NCI-H128 (cell line): ENCODE measurements around the gene TCERG1.
"Not testable (repeated sequence)": the region's sequence is repeated elsewhere in the genome, so short reads cannot be mapped to it uniquely, and the experiment has no call there.

Experiments used
- DNase-seq: peaks from one replicate; lab custom pipeline; 2025; ENCODE audit not compliant: unreplicated experiment; lab: John Stamatoyannopoulos, UW

TCERG1 gene

GRCh38 chr5:146519554-146519953, 72.4 kb downstream of the TCERG1 start:
- no peak for DNase-seq

DNA sequence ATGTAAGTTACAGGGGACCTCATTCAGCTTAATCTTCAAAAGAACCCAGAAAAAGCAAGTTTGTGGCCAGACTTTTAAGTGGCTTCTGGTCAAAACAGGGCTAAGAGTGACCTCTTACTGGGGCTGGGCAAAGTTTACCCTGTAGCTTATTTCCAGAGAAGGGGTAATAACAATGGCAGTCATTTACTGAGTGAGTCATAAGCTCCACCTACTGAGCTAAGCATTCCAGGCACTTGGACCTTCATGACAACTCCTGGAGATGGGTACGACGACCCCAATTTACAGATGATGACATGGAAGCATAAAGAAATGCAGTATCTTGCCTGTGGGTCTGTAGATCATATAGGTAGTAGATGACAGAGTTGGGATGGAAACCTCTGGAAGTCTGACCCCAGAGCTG, 73.6 kb downstream of the TCERG1 start:
- no peak for DNase-seq

GRCh38 chr5:146521403-146522106, 74.4 kb downstream of the TCERG1 start:
- no peak for DNase-seq

DNA sequence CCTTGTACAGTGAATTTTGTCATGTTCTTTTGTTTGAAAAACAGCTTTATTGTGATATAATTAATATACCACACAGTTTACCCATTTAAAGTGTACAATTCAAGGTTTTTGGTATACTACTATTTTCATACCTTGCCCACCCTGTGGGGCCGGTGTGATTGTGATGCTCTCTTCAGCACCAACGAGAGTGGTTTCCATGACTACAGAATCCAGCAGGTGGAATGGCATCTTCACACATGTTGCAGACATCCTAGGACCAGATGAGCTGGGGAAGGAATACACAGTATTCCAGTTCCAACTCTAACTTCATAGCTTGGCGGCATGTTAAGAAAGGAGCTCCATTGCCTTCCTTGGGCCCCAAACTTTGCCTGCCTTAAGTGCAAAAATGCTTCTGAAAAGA, 76.6 kb downstream of the TCERG1 start:
- DNase-seq: no peak

- no peak for DNase-seq
Observed at GRCh38 chr5:146527785-146528184, 80.7 kb downstream of the TCERG1 start.

- no peak for DNase-seq
Observed at GRCh38 chr5:146528236-146528635, 81.1 kb downstream of the TCERG1 start.

- no peak for DNase-seq
Observed at GRCh38 chr5:146529984-146530383, 82.9 kb downstream of the TCERG1 start.

- peak; percentile 3 for DNase-seq
Observed at GRCh38 chr5:146533260-146533857, 86.2 kb downstream of the TCERG1 start.

- no peak for DNase-seq
Observed at GRCh38 chr5:146533882-146534281, 86.7 kb downstream of the TCERG1 start.

GRCh38 chr5:146538432-146538831, 91.3 kb downstream of the TCERG1 start:
- no peak for DNase-seq

DNA sequence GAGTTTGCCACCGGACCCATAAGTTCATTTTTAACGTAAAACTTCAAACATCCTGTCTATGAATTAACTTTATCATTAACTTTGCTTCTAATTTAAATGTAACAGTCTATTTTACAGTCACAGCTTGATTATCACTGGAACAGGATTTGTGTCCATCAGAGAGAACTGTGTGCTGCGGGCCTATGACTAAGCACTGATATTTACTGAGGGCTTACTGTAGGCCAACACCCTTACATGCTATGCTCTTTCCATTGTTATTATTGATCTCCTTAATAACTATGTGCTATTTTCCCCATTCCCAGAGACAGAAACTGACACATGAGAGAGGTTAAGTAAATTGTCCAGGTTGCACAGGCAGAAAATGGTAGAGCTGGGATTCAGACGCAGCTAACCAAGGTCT, 92.8 kb downstream of the TCERG1 start:
- no peak for DNase-seq

DNA sequence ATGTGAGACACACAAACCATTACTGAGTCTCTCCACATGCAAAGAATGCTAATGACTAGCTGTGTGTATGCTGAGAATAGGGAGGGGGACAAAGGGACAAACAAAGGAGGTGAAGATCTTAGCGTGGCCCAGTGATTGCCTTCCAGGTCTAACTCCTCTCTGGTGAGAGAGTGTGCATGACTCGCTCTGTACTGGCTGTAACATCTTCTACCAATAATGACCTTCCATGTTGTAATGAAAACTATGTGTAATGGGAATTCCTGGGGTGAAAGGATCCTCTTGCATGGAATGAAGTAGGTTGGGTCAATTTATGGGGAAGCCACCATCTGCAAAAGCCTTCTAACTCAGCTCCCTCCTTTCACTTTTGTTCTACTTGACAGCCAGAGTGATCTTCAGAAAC, 93.3 kb downstream of the TCERG1 start:
- DNase-seq: no peak

DNA sequence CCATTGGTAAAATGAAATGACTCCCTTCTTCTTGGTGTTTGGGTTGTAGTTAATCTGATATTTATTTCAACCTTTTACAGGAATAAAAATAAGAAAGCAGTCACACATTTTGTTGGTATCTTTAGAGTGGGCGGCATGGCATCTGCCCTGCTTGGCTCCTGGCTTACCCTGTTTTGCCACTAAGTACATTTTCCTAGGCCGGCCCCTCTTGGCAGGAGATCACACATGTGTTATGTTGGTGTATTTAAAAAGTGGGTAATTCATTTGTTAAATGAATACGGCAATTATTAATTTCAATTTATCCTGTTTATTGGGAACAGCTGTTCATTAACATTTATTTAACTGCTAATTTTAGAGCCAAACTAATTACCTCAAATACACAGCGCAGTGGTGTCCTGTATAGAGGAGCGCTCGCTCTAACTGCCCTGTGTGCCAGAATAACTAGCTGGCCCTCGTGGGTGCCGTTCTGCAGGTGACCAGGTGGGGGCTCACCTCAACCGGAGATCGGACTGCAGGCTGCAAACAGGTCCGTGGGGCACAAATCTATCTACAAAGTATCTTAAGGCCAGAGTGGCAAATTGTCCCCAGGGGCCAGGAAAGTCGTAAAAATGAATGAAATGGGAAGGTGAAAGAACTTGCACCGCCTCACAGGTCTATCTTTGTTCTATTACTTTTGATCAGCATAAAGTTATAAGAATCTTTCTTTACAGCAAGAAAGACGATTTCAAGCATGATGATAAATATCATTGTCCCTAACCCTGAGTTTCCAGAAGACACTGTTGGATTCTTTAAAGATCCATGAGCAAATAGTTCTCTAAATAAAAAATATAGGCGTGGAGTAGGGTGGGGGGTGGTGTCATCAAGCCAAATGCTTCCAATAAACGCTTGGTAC, 95.1 kb downstream of the TCERG1 start:
- no peak for DNase-seq

DNA sequence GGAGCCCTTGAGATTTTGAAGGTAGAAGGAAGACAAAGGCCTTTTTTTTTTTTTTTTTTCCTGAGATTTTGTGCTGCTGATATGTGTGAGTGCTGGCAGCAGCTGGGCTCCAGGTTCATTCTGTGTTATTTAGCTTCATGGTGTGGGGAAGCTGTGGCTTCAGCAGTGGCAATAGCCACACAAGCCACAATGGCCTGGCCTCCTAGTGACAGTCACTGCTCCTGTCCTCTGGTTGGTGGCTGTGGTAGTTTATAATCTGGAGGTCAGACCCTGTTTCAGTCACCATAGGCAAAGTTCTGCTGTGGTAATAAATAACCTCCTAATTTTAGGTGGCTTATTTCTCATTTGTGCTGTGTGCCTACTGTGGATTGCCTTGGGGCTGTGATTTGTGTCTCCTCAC, 97.1 kb downstream of the TCERG1 start:
- DNase-seq: no peak

DNA sequence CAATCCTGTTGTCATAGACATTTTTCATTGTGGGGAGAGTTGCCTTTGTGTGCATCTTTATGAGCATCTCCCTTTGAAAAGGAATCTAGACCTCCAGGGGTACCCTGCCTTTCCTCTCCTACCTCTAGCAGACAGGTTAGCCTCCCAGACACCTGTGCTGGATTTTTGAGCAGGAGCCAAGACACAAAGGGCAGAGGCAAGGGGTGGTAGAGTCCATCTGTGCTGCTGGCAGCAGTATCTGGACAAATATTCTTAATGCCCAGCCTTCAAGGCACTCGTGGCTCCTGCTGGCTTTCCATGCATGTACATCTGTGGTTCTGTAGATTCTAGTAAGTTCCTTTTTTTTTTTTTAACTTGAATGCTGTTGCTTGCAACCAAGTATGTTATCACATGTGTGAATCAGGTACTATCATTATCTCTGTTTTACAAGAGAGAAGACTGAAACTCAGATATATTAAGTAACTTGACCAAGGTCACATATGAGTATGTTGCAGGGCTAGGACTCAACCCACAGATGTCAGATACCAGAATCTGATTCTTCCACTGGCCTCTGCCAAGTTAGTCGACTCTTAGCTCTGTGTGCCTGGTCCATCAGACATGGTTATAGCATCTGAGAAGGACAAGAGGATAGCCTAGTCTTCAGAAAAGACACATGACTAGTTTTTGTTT, 101.8 kb downstream of the TCERG1 start:
- no peak for DNase-seq

DNA sequence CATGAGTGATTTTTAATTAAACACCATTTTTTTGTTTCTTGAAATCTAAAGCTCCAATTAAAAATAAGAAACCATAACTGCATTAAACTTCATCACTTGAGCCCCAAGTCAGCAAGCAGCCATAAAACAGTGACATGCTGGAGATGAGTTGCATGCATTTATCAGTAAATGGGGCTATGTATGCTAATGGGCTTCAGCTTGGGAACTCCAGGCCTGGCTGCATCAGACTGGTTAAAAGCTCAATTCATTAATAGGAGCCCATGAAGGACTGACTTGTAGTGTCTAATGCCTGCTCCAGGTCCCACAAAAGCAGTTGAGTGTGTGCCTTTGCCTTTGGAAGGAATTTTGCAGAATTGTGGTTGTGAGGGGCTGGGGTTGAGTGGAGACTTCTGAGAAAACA, 102.5 kb downstream of the TCERG1 start:
- no peak for DNase-seq

DNA sequence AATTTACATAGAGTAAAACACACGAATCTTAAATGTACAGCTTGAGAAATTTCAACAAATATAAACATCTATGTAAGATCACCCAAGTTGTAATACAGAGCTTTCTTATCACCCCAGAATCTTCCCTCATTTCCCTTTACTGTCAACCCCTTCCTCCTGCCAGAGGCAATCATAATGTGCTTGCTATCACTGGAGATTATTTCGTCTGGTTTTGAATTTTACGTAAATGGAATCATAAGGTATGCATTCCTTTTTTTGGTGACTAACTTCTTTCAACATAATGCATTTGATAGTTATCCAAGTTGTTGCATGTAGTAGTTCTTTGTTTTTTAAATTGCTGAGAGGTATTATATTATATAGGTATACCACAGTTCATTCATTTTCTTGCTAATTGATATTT, 106.3 kb downstream of the TCERG1 start:
- DNase-seq: no peak

- DNase-seq: not testable (repeated sequence)
Observed at GRCh38 chr5:146556884-146557283, 109.8 kb downstream of the TCERG1 start.

DNA sequence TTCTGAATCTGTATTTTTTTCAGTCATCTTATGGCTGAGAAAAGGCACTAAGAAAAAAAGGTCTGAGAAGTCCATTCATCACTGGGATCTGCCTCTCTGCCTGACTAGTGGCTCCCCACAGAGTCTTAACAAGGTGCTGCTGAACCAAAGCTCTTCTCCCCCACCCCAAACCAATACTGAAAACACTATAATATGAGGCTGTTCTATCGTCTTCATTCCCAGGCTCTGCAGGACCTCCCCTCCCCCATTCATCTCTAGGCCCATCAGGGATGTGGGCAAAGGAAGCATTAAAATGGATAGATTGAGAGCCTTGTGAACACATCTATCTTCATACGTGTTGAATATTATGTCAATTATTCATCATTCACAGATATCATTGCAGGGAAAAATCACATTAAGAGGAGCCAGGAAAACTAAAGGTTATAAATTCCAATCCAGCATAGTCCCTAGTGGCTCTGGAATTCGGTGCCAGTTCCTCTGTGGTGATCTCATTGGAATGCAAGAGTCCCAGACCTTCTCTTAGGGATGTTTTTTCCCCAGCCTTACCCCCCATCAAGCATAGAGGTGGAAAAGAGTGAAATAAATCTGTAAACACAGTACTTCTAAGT, 113.2 kb downstream of the TCERG1 start:
- no peak for DNase-seq
